ENCODE measurements around the gene TIFAB.
A peak's percentile ranks its signal among the peaks of the same experiment; 100 is the strongest.

The TIFAB gene

DNA sequence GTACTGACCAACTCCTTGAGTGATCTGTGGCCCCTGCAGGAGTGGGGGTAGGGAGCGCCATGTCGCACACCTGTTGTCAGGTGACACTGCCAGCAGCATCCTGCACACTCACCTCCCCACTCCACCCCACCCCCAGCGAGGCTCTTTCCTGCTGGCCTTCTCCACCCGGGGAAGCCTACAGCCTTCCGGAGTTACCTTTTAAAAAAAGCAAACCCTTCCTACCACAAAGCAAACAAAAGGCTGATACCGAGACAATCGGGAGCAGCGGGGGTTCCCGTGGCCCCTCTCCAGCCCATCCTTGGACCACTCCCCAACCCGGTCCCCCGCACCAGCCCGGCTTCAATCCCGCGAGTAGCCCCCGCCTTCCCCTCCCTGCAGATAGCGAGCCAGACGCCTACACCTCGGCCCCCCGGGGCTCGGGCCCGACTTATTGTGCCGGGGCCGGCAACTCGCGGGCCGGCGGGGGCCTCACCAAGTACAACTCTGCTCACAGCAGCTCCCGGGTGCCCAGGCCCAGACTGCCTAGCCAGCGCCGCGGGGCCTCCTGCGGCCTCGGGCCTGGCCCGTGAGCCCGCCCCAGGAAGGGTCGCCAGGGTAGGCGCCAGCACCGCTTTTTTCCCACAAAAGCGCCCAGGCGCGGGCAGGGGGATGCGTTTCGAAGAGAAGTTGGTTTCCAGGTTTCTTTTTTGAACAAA lies 53.8 kb downstream of the TIFAB start:
- H3K27ac Mint-ChIP-seq = peak overlapping the region; percentile 93 to 96
- ATAC-seq (peak; percentile 69), DNase-seq (peak; percentile 43 to 62)
- H3K27me3 Mint-ChIP-seq = peaks cover 13% of the 10 kb centered on the region
- peaks cover 62% of the 10 kb centered on the region for H3K4me1 Mint-ChIP-seq
- no peaks in the 10 kb centered on the region for H3K9me3 Mint-ChIP-seq
- H3K4me3 Mint-ChIP-seq = peak overlapping the region; percentile 87 to 90
